Activated CD4-positive, alpha-beta T cell treated with anti-CD3 and anti-CD28 coated beads, Interleukin-2, amount 50 U/mL, for 48 hours (primary cell): Measurements from ENCODE around the gene ATRAID.
"Not testable (repeated sequence)": the region's sequence is repeated elsewhere in the genome, so short reads cannot be mapped to it uniquely, and the experiment has no call there.

Experiments
- DNase-seq, 2 experiments: peaks; one replicate each; pipeline ENCODE4 v3.0.0-alpha.2; 2020

ATRAID gene

GRCh38 chr2:27194538-27195354 lies 17.1 kb upstream of the ATRAID start:
- no peak for DNase-seq

GRCh38 chr2:27195799-27196198 lies 16.0 kb upstream of the ATRAID start:
- DNase-seq: not testable (repeated sequence)

GRCh38 chr2:27198068-27198467 lies 13.8 kb upstream of the ATRAID start:
- DNase-seq: not testable (repeated sequence)

- no peak for DNase-seq
Observed at GRCh38 chr2:27198627-27199026, 13.2 kb upstream of the ATRAID start.

GRCh38 chr2:27199241-27199640 lies 12.6 kb upstream of the ATRAID start:
- DNase-seq: no peak

- no peak for DNase-seq
Observed at GRCh38 chr2:27201675-27202074, 10.2 kb upstream of the ATRAID start.

GRCh38 chr2:27202854-27203253 lies 9.0 kb upstream of the ATRAID start:
- no peak for DNase-seq

GRCh38 chr2:27203741-27204140 lies 8.1 kb upstream of the ATRAID start:
- DNase-seq: no peak

GRCh38 chr2:27204566-27204965 lies 7.3 kb upstream of the ATRAID start:
- DNase-seq: no peak

- no peak for DNase-seq
Observed at GRCh38 chr2:27205206-27205605, 6.6 kb upstream of the ATRAID start.

GRCh38 chr2:27206346-27206745 lies 5.5 kb upstream of the ATRAID start:
- DNase-seq: no peak

- DNase-seq: no peak
Observed at GRCh38 chr2:27208486-27209050, 3.3 kb upstream of the ATRAID start.

GRCh38 chr2:27209621-27210401 lies 2.0 kb upstream of the ATRAID start:
- DNase-seq: no peak

GRCh38 chr2:27211241-27211942 lies 449 bp upstream of the ATRAID start:
- DNase-seq: no peak

- DNase-seq: peak; percentile 5 to 14
Observed at GRCh38 chr2:27212626-27213471, 1.0 kb downstream of the ATRAID start.

- DNase-seq: no peak
Observed at GRCh38 chr2:27214941-27215340, 3.1 kb downstream of the ATRAID start.

GRCh38 chr2:27216416-27217137 lies 4.7 kb downstream of the ATRAID start:
- no peak for DNase-seq

GRCh38 chr2:27217173-27218121 lies 5.6 kb downstream of the ATRAID start, which contains the start of gene CAD:
TSS of gene CAD (plus strand) at chr2:27217369. CDS start at chr2:27217552, 183 bp downstream.
- peak; percentile 90 to 92 for DNase-seq

- no peak for DNase-seq
Observed at GRCh38 chr2:27218614-27219013, 6.8 kb downstream of the ATRAID start.

GRCh38 chr2:27219091-27219490 lies 7.2 kb downstream of the ATRAID start:
- DNase-seq: no peak
